Fibroblast of lung (primary cell): ENCODE measurements around the gene GALNT11. TPM values are rescaled to one million over a fixed set of nuclear protein-coding genes. Genes with fewer than 3 reads are reported as not detected.

ENCODE experiments used
- DNase-seq, 2 donors: peaks; one replicate each; pipeline versions ENCODE4 v3.0.0 to v3.0.0-alpha.2; 2010; ENCODE audit warnings: low read depth in 2 of 2
- H2AFZ ChIP-seq: 2 replicates; pipeline ENCODE4 v1.5.1; 2012; ENCODE audit warnings: low read length, control low read depth, inconsistent platforms
- H3K27ac ChIP-seq: 2 replicates; pipeline ENCODE4 v1.5.1; 2011; ENCODE audit warnings: low read length, control low read depth; ENCODE audit not compliant: insufficient read depth
- H3K27me3 ChIP-seq: 2 replicates; pipeline ENCODE4 v1.5.1; 2011; ENCODE audit warnings: mild to moderate bottlenecking, low read length; ENCODE audit not compliant: control insufficient read depth, insufficient read depth
- H3K36me3 ChIP-seq: 2 replicates; pipeline ENCODE4 v1.5.1; 2011; ENCODE audit warnings: low read length; ENCODE audit not compliant: control insufficient read depth, insufficient read depth
- H3K4me1 ChIP-seq: 2 replicates; pipeline ENCODE4 v1.5.1; 2011; ENCODE audit warnings: low read length; ENCODE audit not compliant: control insufficient read depth, insufficient read depth; ENCODE audit errors: extremely low read depth
- H3K4me2 ChIP-seq: 2 replicates; pipeline ENCODE4 v1.5.1; 2011; ENCODE audit warnings: low read length, control low read depth; ENCODE audit not compliant: insufficient read depth; ENCODE audit errors: extremely low read depth
- H3K4me3 ChIP-seq, 4 experiments: fragments of 200-600 bp in 1 of 4; sonication (generic) in 1 of 4; replicated peaks in 1 of 4; 2 replicates each; pipeline ENCODE4 v1.5.1; 2011 to 2016; ENCODE audit warnings: low read length in 4 of 4, low read depth in 3 of 4, mild to moderate bottlenecking in 3 of 4, control low read depth in 2 of 4, inconsistent platforms in 1 of 4, mixed read lengths in 1 of 4; ENCODE audit not compliant: insufficient read depth in 1 of 4; ENCODE audit errors: control extremely low read depth in 1 of 4
- H3K79me2 ChIP-seq: 2 replicates; pipeline ENCODE4 v1.5.1; 2012; ENCODE audit warnings: mild to moderate bottlenecking, low read length, inconsistent platforms; ENCODE audit not compliant: control insufficient read depth, insufficient read depth
- H3K9ac ChIP-seq: 2 replicates; pipeline ENCODE4 v1.5.1; 2011; ENCODE audit warnings: mild to moderate bottlenecking, low read length, control low read depth; ENCODE audit not compliant: insufficient read depth
- H3K9me3 ChIP-seq: 2 replicates; pipeline ENCODE4 v1.5.1; 2012; ENCODE audit warnings: low read depth, low read length; ENCODE audit not compliant: control insufficient read depth, insufficient read depth
- H4K20me1 ChIP-seq: 2 replicates; pipeline ENCODE4 v1.5.1; 2011; ENCODE audit warnings: low read length; ENCODE audit not compliant: control insufficient read depth, insufficient read depth; ENCODE audit errors: extremely low read depth
- EZH2 ChIP-seq: IDR thresholded peaks from 2 replicates; pipeline ENCODE4 v1.5.1; 2012; ENCODE audit warnings: low read length, control low read depth, mild to moderate bottlenecking; ENCODE audit errors: missing control alignments
- polyA plus RNA-seq, 2 donors: library from polyadenylated mRNA; depleted of rRNA in 1 of 2; stranded (reverse) in 1 of 2; unstranded in 1 of 2; fragments of >200 nt; gene quantifications; 2 replicates each; pipeline ENCODE4 v1.2.1, GENCODE V29; 2011 to 2012; ENCODE audit warnings: missing spikeins in 1 of 2
- total RNA-seq: library from RNA; depleted of rRNA; stranded (reverse); fragments of >200 nt; gene quantifications from 2 replicates; pipeline ENCODE4 v1.2.1, GENCODE V29; 2014
- TF ChIP-seq, protein P1 (sequence below), 2 donors: IDR thresholded peaks in 1 of 2; conservative IDR thresholded peaks in 1 of 2; 1 replicate in 1 of 2; 2 replicates in 1 of 2; pipeline ENCODE4 v1.5.1; 2011 to 2012; ENCODE audit warnings: low read length in 2 of 2, control low read depth in 1 of 2, inconsistent platforms in 1 of 2, low read depth in 1 of 2, mild to moderate bottlenecking in 1 of 2

Gene GALNT11
- total and polyA plus RNA-seq, 2 donors (not counting 1 experiment from before 2014, with no cell fraction given), result 43.8 to 56.3 TPM

DNA sequence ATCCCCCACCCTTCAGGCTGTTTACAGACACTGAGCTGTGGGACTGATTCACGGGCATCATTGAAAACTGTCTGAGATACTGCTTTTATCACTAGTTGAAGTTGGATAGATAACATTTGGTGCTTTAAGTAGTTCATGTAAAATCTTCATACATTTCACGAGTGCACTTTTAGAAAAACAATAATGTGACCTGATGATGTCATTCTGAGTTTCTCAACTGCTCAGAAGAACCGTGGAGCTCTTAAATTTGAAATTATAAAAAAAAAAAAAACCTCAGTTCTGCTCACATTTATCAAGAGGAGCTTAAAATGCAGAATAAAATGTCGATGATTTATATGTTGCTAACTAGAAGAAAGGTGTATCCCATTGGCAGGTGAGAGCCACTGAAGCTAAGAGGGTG is 81.5 kb downstream of the GALNT11 start:
- Histone ChIP-seq H3K79me2 (no peaks in the 10 kb centered on the region), H2AFZ (no peak overlapping the region), H3K36me3 (peaks cover 7% of the 10 kb centered on the region), H4K20me1 (no peaks in the 10 kb centered on the region), H3K4me1 (peaks cover 2% of the 10 kb centered on the region), H3K4me3 (no peak overlapping the region), H3K9me3 (no peaks in the 10 kb centered on the region), H3K27me3 (no peaks in the 10 kb centered on the region), H3K9ac (no peak overlapping the region), H3K4me2 (no peak overlapping the region), H3K27ac (no peak overlapping the region)
- TF ChIP-seq, protein P1, sequence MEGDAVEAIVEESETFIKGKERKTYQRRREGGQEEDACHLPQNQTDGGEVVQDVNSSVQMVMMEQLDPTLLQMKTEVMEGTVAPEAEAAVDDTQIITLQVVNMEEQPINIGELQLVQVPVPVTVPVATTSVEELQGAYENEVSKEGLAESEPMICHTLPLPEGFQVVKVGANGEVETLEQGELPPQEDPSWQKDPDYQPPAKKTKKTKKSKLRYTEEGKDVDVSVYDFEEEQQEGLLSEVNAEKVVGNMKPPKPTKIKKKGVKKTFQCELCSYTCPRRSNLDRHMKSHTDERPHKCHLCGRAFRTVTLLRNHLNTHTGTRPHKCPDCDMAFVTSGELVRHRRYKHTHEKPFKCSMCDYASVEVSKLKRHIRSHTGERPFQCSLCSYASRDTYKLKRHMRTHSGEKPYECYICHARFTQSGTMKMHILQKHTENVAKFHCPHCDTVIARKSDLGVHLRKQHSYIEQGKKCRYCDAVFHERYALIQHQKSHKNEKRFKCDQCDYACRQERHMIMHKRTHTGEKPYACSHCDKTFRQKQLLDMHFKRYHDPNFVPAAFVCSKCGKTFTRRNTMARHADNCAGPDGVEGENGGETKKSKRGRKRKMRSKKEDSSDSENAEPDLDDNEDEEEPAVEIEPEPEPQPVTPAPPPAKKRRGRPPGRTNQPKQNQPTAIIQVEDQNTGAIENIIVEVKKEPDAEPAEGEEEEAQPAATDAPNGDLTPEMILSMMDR (conservative IDR thresholded peaks at IDR 0.05 in 1 of 2, IDR thresholded peaks at IDR 0.05 in 1 of 2; ENCODE audit: low read depth in 1 of 2, low read length in 2 of 2), result no peak
- no peak for TF ChIP-seq EZH2
- DNase-seq, result peak in 1 of 2 donors; percentile 28

DNA sequence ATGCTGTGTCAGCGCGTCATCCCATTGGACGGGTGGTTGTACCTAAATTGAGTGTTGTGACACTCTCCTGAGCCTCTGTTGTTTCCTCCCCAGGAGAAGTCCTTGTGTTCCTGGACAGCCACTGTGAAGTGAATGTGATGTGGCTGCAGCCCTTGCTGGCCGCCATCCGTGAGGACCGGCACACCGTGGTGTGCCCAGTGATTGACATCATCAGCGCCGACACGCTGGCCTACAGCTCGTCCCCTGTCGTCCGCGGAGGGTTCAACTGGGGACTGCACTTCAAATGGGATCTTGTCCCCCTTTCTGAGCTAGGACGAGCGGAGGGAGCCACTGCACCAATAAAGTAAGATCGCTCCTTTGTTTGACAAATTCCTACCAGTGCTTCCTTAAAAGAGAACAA is 82.5 kb downstream of the GALNT11 start:
- no peak overlapping the region for H3K9ac ChIP-seq
- no peaks in the 10 kb centered on the region for H3K9me3 ChIP-seq
- H3K4me1 ChIP-seq, result peaks cover 2% of the 10 kb centered on the region
- H3K36me3 ChIP-seq, result peaks cover 6% of the 10 kb centered on the region
- no peaks in the 10 kb centered on the region for H3K27me3 ChIP-seq
- no peak overlapping the region for H3K4me3 ChIP-seq
- H3K4me2 ChIP-seq, result no peak overlapping the region
- no peaks in the 10 kb centered on the region for H3K79me2 ChIP-seq
- no peak overlapping the region for H3K27ac ChIP-seq
- H2AFZ ChIP-seq, result no peak overlapping the region
- H4K20me1 ChIP-seq, result no peaks in the 10 kb centered on the region
- TF ChIP-seq, protein P1 (conservative IDR thresholded peaks at IDR 0.05 in 1 of 2, IDR thresholded peaks at IDR 0.05 in 1 of 2; ENCODE audit: low read depth in 1 of 2, low read length in 2 of 2), result no peak
- TF ChIP-seq EZH2, result no peak
- no peak for DNase-seq

DNA sequence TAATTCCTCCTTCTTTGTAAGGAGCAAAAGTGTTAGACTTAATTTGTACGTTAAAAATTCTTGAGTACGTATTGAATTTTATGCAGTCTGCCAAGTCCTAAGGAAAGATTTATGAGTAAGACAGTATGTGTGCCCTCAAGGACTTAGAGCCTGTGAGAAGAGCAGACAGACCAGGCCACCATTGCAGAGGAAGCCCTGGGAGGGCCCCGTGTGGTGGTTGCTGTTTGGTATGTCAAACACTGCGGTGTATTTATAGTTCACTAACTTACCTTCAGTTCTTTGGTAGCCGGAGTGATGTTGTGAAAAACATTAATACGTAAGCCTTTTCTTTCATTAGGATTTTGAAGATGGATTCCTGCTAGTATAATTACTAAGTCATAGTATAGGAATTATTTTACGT is 82.9 kb downstream of the GALNT11 start:
- Histone ChIP-seq H3K4me1 (peaks cover 2% of the 10 kb centered on the region), H3K4me2 (no peak overlapping the region), H3K4me3 (no peak overlapping the region), H4K20me1 (no peaks in the 10 kb centered on the region), H3K36me3 (peaks cover 4% of the 10 kb centered on the region), H3K9me3 (no peaks in the 10 kb centered on the region), H3K27me3 (no peaks in the 10 kb centered on the region), H3K27ac (no peak overlapping the region), H3K9ac (no peak overlapping the region), H2AFZ (no peak overlapping the region), H3K79me2 (no peaks in the 10 kb centered on the region)
- DNase-seq, result no peak
- TF ChIP-seq, protein P1 (conservative IDR thresholded peaks at IDR 0.05 in 1 of 2, IDR thresholded peaks at IDR 0.05 in 1 of 2; ENCODE audit: low read depth in 1 of 2, low read length in 2 of 2), result no peak
- no peak for TF ChIP-seq EZH2
